Measurements from ENCODE around the gene ITIH4. TPM values are rescaled to one million over a fixed set of nuclear protein-coding genes. Genes with fewer than 3 reads are reported as not detected.

The ITIH4 gene
- 1 to 10 TPM; 3.9 to 8.6 (median 7.5) TPM for total RNA-seq

GRCh38 chr3:52830535-52831258, at the start of gene ITIH4:
Gene ITIH4, minus strand, starts transcription at chr3:52830672. Its CDS starts 30 bp downstream, at chr3:52830642.
- intact Hi-C loops (cut with DNase I) = no loop called here
- Histone ChIP-seq H3K4me3 (replicated peaks in 1 of 3) (no peak within 1 kb of the TSS), H3K9me3 (no peaks in the 10 kb centered on the region), H3K27ac (no peak within 1 kb of the TSS), H3K36me3 (no peaks in the 10 kb centered on the region), H3K4me1 (peaks cover 0 to 4% of the 10 kb centered on the region in 2 donors), H3K27me3 (no peaks in the 10 kb centered on the region)
- whole genome bisulfite sequencing, 2 donors = 76 to 86% methylated on average over 15 to 16 of the region's 16 CpGs
- no peak for DNase-seq
- TF ChIP-seq POLR2A (IDR thresholded peaks at IDR 0.05) (no peak), CTCF (IDR thresholded peaks at IDR 0.05) (no peak)

- intact Hi-C loops (cut with DNase I) = no loop called here
- Histone ChIP-seq H3K36me3 (no peaks in the 10 kb centered on the region), H3K27ac (no peak overlapping the region), H3K4me3 (replicated peaks in 1 of 3) (no peak overlapping the region), H3K27me3 (no peaks in the 10 kb centered on the region), H3K9me3 (no peaks in the 10 kb centered on the region), H3K4me1 (peaks cover 7 to 9% of the 10 kb centered on the region in 2 donors)
- TF ChIP-seq POLR2A (IDR thresholded peaks at IDR 0.05) = no peak
- no peak for TF ChIP-seq CTCF (IDR thresholded peaks at IDR 0.05)
- 96 to 100% methylated on average over 5 of the region's 5 CpGs for WGBS, 2 donors
- DNase-seq = no peak
Measured at GRCh38 chr3:52880047-52880446, 49.6 kb upstream of the ITIH4 start.

GRCh38 chr3:52879581-52879980, 49.1 kb upstream of the ITIH4 start:
- WGBS, 2 donors = 94 to 97% methylated on average over 4 of the region's 4 CpGs
- peaks cover 7 to 9% of the 10 kb centered on the region in 2 donors for H3K4me1 ChIP-seq
- TF ChIP-seq CTCF (IDR thresholded peaks at IDR 0.05) (no peak), POLR2A (IDR thresholded peaks at IDR 0.05) (no peak)
- no peaks in the 10 kb centered on the region for H3K9me3 ChIP-seq
- intact Hi-C loops (cut with DNase I) = no loop called here
- H3K27ac ChIP-seq = no peak overlapping the region
- no peaks in the 10 kb centered on the region for H3K36me3 ChIP-seq
- DNase-seq = no peak
- no peak overlapping the region for H3K4me3 ChIP-seq (replicated peaks in 1 of 3)
- no peaks in the 10 kb centered on the region for H3K27me3 ChIP-seq

GRCh38 chr3:52879090-52879489, 48.6 kb upstream of the ITIH4 start:
- no peak for DNase-seq
- intact Hi-C loops (cut with DNase I) = no loop called here
- no peak overlapping the region for H3K27ac ChIP-seq
- no peaks in the 10 kb centered on the region for H3K9me3 ChIP-seq
- TF ChIP-seq POLR2A (IDR thresholded peaks at IDR 0.05) (no peak), CTCF (IDR thresholded peaks at IDR 0.05) (no peak)
- H3K4me1 ChIP-seq = peaks cover 7 to 9% of the 10 kb centered on the region in 2 donors
- H3K4me3 ChIP-seq (replicated peaks in 1 of 3) = no peak overlapping the region
- H3K36me3 ChIP-seq = no peaks in the 10 kb centered on the region
- H3K27me3 ChIP-seq = no peaks in the 10 kb centered on the region
- WGBS, 2 donors = 68 to 86% methylated on average over 2 to 4 of the region's 4 CpGs

- WGBS, 2 donors = 94 to 98% methylated on average over 3 of the region's 3 CpGs
- TF ChIP-seq POLR2A (IDR thresholded peaks at IDR 0.05) = no peak
- TF ChIP-seq CTCF (IDR thresholded peaks at IDR 0.05) = no peak
- intact Hi-C loops (cut with DNase I) = no loop called here
- Histone ChIP-seq H3K4me3 (replicated peaks in 1 of 3) (no peak overlapping the region), H3K27ac (no peak overlapping the region), H3K27me3 (no peaks in the 10 kb centered on the region), H3K4me1 (peaks cover 0 to 7% of the 10 kb centered on the region in 2 donors), H3K9me3 (no peaks in the 10 kb centered on the region), H3K36me3 (no peaks in the 10 kb centered on the region)
- no peak for DNase-seq
Measured at GRCh38 chr3:52877085-52877484, 46.6 kb upstream of the ITIH4 start.

Data from thyroid gland (tissue), 4 donors.